Esophagus muscularis mucosa (tissue), 4 donors: ENCODE results near the gene SPACA7. TPM values are rescaled to one million over a fixed set of nuclear protein-coding genes. Genes with fewer than 3 reads are reported as not detected.

Experiments used
- DNase-seq: peaks from one replicate; pipeline ENCODE4 v3.0.0-alpha.2; 2017; ENCODE audit errors: extremely low spot score
- H3K27ac ChIP-seq, 4 donors: fragments of 200-600 bp; sonication (generic); replicated peaks in 1 of 4; 1 replicate in 3 of 4; 2 replicates in 1 of 4; pipeline ENCODE4 v1.5.1; 2016 to 2019; ENCODE audit warnings: mild to moderate bottlenecking in 1 of 4
- H3K27me3 ChIP-seq, 4 donors: fragments of 200-600 bp; sonication (generic); one replicate each; pipeline versions ENCODE4 v1.5.1 to v1.6.0; 2016 to 2019
- H3K36me3 ChIP-seq, 4 donors: fragments of 200-600 bp; sonication (generic); one replicate each; pipeline ENCODE4 v1.5.1; 2016 to 2019
- H3K4me1 ChIP-seq, 4 donors: fragments of 200-600 bp; sonication (generic); one replicate each; pipeline ENCODE4 v1.5.1; 2016 to 2019
- H3K4me3 ChIP-seq, 4 donors: fragments of 200-600 bp; sonication (generic); 1 replicate in 2 of 4; 2 replicates in 2 of 4; pipeline ENCODE4 v1.5.1; 2016 to 2019; ENCODE audit warnings: mild to moderate bottlenecking in 4 of 4, moderate library complexity in 1 of 4
- H3K9me3 ChIP-seq, 4 donors: fragments of 200-600 bp; sonication (generic); 1 replicate in 3 of 4; 2 replicates in 1 of 4; pipeline ENCODE4 v1.5.1; 2016 to 2019
- CTCF ChIP-seq, 3 experiments: fragments of 200-600 bp in 2 of 3; fragments of 450-650 bp in 1 of 3; sonication (generic) in 2 of 3; IDR thresholded peaks; one replicate each; pipeline ENCODE4 v1.5.1; 2017 to 2019; ENCODE audit warnings: antibody characterized with exemption in 3 of 3, mild to moderate bottlenecking in 2 of 3, moderate library complexity in 1 of 3
- EP300 ChIP-seq: sonication (generic); formaldehyde crosslinking; IDR thresholded peaks from one replicate; pipeline ENCODE4 v1.6.1; 2017; ENCODE audit warnings: antibody characterized with exemption
- POLR2A ChIP-seq: fragments of 450-650 bp; IDR thresholded peaks from one replicate; pipeline ENCODE4 v1.6.1; 2017; ENCODE audit warnings: antibody characterized with exemption, moderate library complexity, mild to moderate bottlenecking, low read depth
- POLR2AphosphoS5 ChIP-seq, 2 donors: sonication (generic); formaldehyde crosslinking; IDR thresholded peaks; one replicate each; pipeline ENCODE4 v1.6.1; 2017; ENCODE audit warnings: antibody characterized with exemption in 2 of 2
- WGBS: methylation state at CpG from one replicate; pipeline ENCODE4 v1.1.5; 2018; 5-methylcytosine and 5-hydroxymethylcytosine counted together
- intact Hi-C: fragments of 100-400 bp; cut with DNase I; formaldehyde crosslinking; loops from one replicate; pipeline ENCODE4 v1.15.1; 2023
- total RNA-seq, 4 donors: library from RNA; depleted of rRNA; stranded (reverse); fragments of >200 nt; gene quantifications; one replicate each; pipeline versions ENCODE4 v1.1.0 to v1.2.1, GENCODE V29; 2016

SPACA7 gene
- total RNA-seq, 4 donors from 2014 or later = not detected

DNA sequence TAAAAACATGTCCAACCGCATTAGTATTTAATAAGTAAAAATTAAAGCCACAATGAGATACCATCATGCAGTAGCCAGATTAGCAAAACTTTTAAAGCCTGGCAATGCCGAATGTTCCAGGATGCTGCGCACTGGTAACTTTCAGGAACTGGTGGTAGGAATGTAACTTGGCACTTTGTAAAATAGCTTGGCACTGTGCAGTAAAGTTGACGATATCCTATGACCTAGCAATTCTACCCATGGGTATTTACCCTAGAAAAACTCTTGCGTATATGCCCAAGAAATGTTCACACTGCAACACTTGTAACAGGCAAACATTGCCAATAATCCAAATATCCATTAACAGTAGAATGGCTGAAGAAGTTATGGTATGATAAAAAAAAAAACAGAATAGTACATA, 97.7 kb downstream of the SPACA7 start:
- H3K36me3 ChIP-seq = no peaks in the 10 kb centered on the region
- no peaks in the 10 kb centered on the region for H3K27me3 ChIP-seq
- DNase-seq = no peak
- intact Hi-C loops = no loop called here
- no peaks in the 10 kb centered on the region for H3K4me1 ChIP-seq
- no peak overlapping the region for H3K27ac ChIP-seq
- WGBS = 92% methylated on average over 5 of the region's 5 CpGs
- H3K4me3 ChIP-seq = no peak overlapping the region
- TF ChIP-seq POLR2AphosphoS5 (IDR thresholded peaks at IDR 0.05) = no peak
- no peak for TF ChIP-seq EP300
- TF ChIP-seq POLR2A = no peak
- TF ChIP-seq CTCF (IDR thresholded peaks at IDR 0.05) = no peak
- peaks cover 0 to 3% (median 0%) of the 10 kb centered on the region in 4 donors for H3K9me3 ChIP-seq

- no peak overlapping the region for H3K27ac ChIP-seq
- no peak overlapping the region for H3K4me3 ChIP-seq
- peaks cover 0 to 3% (median 0%) of the 10 kb centered on the region in 4 donors for H3K9me3 ChIP-seq
- DNase-seq = no peak
- no peaks in the 10 kb centered on the region for H3K36me3 ChIP-seq
- WGBS = 77% methylated on average over 8 of the region's 8 CpGs
- no peak for TF ChIP-seq CTCF (IDR thresholded peaks at IDR 0.05)
- no peak for TF ChIP-seq EP300
- TF ChIP-seq POLR2AphosphoS5 (IDR thresholded peaks at IDR 0.05) = no peak
- no peak for TF ChIP-seq POLR2A
- intact Hi-C loops = no loop called here
- H3K4me1 ChIP-seq = no peaks in the 10 kb centered on the region
- H3K27me3 ChIP-seq = no peaks in the 10 kb centered on the region
These were observed 98.7 kb downstream of the SPACA7 start for GRCh38 chr13:112474869-112475268.

GRCh38 chr13:112475889-112476288, 99.7 kb downstream of the SPACA7 start:
- H3K9me3 ChIP-seq = peaks cover 0 to 9% (median 3%) of the 10 kb centered on the region in 4 donors
- intact Hi-C loops = no loop called here
- no peak overlapping the region for H3K27ac ChIP-seq
- DNase-seq = no peak
- H3K27me3 ChIP-seq = no peaks in the 10 kb centered on the region
- no peaks in the 10 kb centered on the region for H3K36me3 ChIP-seq
- WGBS = 96% methylated on average over 1 of the region's 1 CpG
- TF ChIP-seq POLR2A (no peak), EP300 (no peak), POLR2AphosphoS5 (IDR thresholded peaks at IDR 0.05) (no peak), CTCF (IDR thresholded peaks at IDR 0.05) (no peak)
- H3K4me3 ChIP-seq = no peak overlapping the region
- no peaks in the 10 kb centered on the region for H3K4me1 ChIP-seq

DNA sequence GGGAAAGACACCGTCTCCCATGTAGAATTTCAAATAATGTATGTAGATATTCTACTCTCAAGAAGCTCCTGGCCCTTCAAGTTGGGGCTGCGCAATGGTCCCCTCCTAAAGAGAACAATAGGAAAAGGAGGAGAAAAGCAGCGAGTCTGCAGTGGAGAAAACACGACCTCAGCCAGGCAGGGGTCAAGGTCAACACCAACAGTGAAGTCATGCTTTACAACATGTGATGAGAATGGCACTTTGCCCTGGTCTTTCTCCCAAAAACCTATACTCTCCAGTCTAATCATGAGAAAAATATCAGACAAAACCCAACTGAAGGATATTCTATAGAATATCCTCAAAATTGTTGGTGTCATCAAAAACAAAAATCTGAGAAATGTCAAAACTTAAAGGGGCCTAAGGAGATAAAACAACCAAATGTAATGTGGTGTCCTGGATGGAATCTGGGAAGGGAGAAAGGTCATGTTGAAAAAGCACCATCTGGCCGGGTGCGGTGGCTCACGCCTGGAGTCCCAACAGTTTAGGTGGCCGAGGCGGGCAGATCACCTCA, 101.0 kb downstream of the SPACA7 start:
- no peak overlapping the region for H3K27ac ChIP-seq
- WGBS = 83% methylated on average over 9 of the region's 9 CpGs
- H3K4me3 ChIP-seq = no peak overlapping the region
- H3K36me3 ChIP-seq = no peaks in the 10 kb centered on the region
- H3K9me3 ChIP-seq = peaks cover 0 to 13% (median 2%) of the 10 kb centered on the region in 4 donors
- H3K4me1 ChIP-seq = no peaks in the 10 kb centered on the region
- TF ChIP-seq POLR2AphosphoS5 (IDR thresholded peaks at IDR 0.05) (no peak), CTCF (IDR thresholded peaks at IDR 0.05) (no peak)
- no peaks in the 10 kb centered on the region for H3K27me3 ChIP-seq
- no peak for DNase-seq
- intact Hi-C loops = no loop called here

DNA sequence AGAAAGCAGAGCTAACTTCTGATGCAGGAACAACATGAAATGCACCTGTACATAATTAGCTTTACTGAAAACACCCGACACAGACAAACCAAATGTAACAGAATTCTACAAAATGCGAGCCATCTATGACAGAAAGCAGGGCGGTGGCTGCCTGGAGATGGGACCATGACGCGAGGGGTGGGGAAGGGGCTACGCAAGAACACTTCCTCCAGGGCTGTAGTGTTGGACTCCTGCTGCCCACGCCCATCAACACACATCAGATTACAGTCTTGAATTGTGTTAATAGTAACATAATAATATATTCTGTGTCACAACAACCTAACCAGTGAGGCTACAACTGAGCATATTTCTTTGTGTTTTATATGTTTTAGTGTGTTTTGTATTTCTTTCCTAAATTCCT, 103.2 kb downstream of the SPACA7 start:
- Histone ChIP-seq H3K4me3 (no peak overlapping the region), H3K4me1 (no peaks in the 10 kb centered on the region), H3K27ac (no peak overlapping the region), H3K27me3 (no peaks in the 10 kb centered on the region), H3K36me3 (peaks cover 0 to 10% (median 0%) of the 10 kb centered on the region in 4 donors), H3K9me3 (peaks cover 0 to 13% (median 4%) of the 10 kb centered on the region in 4 donors)
- intact Hi-C loops = no loop called here
- 89% methylated on average over 7 of the region's 7 CpGs for WGBS
- TF ChIP-seq POLR2AphosphoS5 (IDR thresholded peaks at IDR 0.05) = no peak
- TF ChIP-seq EP300 = no peak
- no peak for DNase-seq
